GM12878 (cell line): ENCODE results near the gene NONO.

ENCODE experiments used
- CREB1 ChIP-seq: IDR thresholded peaks from 2 replicates; pipeline ENCODE4 v1.6.1; 2012; ENCODE audit warnings: low read depth, mild to moderate bottlenecking, inconsistent platforms
- CREM ChIP-seq: IDR thresholded peaks from 2 replicates; pipeline ENCODE4 v1.6.1; 2014; ENCODE audit warnings: antibody characterized with exemption, low read depth
- EP300 ChIP-seq, 2 experiments: fragments of 150-350 bp in 1 of 2; IDR thresholded peaks; 2 replicates each; pipeline ENCODE4 v1.6.1; 2011 to 2012; ENCODE audit warnings: low read depth in 2 of 2, low read length in 2 of 2, borderline replicate concordance in 1 of 2, improper control_type of control experiment in 1 of 2, inconsistent platforms in 1 of 2; ENCODE audit not compliant: control insufficient read depth in 1 of 2
- EZH2 ChIP-seq: IDR thresholded peaks from 2 replicates; pipeline ENCODE4 v1.6.1; 2012; ENCODE audit warnings: low read depth, mild to moderate bottlenecking, control low read depth, inconsistent platforms, low read length, borderline replicate concordance; ENCODE audit not compliant: control insufficient read depth
- JUND ChIP-seq: IDR thresholded peaks from 2 replicates; pipeline ENCODE4 v1.6.1; 2012; ENCODE audit warnings: low read depth, mild to moderate bottlenecking, low read length, improper control_type of control experiment, moderate library complexity
- SPI1 ChIP-seq: IDR thresholded peaks from 2 replicates; pipeline ENCODE4 v1.6.1; 2011; ENCODE audit warnings: low read depth, mild to moderate bottlenecking, low read length, moderate library complexity, borderline replicate concordance; ENCODE audit not compliant: insufficient read depth
- SUPT20H ChIP-seq: IDR thresholded peaks from 2 replicates; pipeline ENCODE4 v1.6.1; 2011; ENCODE audit warnings: low read depth, mild to moderate bottlenecking, low read length, moderate library complexity, borderline replicate concordance; ENCODE audit not compliant: control insufficient read depth
- ZNF24 ChIP-seq: fragments of 450-650 bp; IDR thresholded peaks from 2 replicates; pipeline ENCODE4 v1.6.1; 2017; ENCODE audit warnings: antibody characterized with exemption, mild to moderate bottlenecking
- TF ChIP-seq, protein P1 (sequence below), 3 experiments: IDR thresholded peaks in 2 of 3; conservative IDR thresholded peaks in 1 of 3; 2 replicates each; pipeline ENCODE4 v1.5.1; 2011; ENCODE audit warnings: low read depth in 3 of 3, low read length in 3 of 3, mild to moderate bottlenecking in 3 of 3, control low read depth in 2 of 3, moderate library complexity in 2 of 3, inconsistent platforms in 1 of 3, mixed read lengths in 1 of 3; ENCODE audit not compliant: control insufficient read depth in 2 of 3, insufficient read depth in 1 of 3; ENCODE audit errors: extremely low read depth in 1 of 3
- TF ChIP-seq, protein P2 (sequence below): IDR thresholded peaks from 2 replicates; pipeline ENCODE4 v1.6.1; 2012; ENCODE audit warnings: low read depth, low read length, improper control_type of control experiment

DNA sequence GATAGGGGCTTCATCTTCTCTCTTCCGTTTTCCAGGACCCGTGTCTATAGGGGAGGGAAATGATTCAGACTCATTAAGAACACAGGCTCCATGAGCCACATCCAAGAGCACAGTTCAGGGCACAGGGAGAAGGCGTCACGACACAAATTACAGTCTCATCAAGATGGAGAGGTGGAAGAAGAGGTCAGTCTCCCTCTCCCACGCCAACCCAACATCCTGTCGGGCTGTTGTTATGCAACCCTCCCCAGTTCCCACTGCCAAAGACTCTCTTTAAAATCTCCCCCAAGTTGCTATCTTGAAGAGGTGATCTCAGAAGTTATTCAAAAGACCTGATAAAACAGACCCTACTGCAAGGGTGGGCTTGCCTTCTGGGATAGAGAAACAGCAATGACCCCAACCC, 42.1 kb upstream of the NONO start:
- TF ChIP-seq, protein P1, sequence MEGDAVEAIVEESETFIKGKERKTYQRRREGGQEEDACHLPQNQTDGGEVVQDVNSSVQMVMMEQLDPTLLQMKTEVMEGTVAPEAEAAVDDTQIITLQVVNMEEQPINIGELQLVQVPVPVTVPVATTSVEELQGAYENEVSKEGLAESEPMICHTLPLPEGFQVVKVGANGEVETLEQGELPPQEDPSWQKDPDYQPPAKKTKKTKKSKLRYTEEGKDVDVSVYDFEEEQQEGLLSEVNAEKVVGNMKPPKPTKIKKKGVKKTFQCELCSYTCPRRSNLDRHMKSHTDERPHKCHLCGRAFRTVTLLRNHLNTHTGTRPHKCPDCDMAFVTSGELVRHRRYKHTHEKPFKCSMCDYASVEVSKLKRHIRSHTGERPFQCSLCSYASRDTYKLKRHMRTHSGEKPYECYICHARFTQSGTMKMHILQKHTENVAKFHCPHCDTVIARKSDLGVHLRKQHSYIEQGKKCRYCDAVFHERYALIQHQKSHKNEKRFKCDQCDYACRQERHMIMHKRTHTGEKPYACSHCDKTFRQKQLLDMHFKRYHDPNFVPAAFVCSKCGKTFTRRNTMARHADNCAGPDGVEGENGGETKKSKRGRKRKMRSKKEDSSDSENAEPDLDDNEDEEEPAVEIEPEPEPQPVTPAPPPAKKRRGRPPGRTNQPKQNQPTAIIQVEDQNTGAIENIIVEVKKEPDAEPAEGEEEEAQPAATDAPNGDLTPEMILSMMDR (IDR thresholded peaks at IDR 0.05 in 2 of 3, conservative IDR thresholded peaks at IDR 0.05 in 1 of 3; ENCODE audit: control insufficient read depth in 2 of 3, extremely low read depth in 1 of 3, insufficient read depth in 1 of 3, low read depth in 3 of 3, low read length in 3 of 3), result no peak
- TF ChIP-seq CREB1 (no peak), JUND (no peak), CREM (no peak), ZNF24 (no peak), SUPT20H (no peak), EZH2 (no peak), EP300 (IDR thresholded peaks at IDR 0.05; ENCODE audit: borderline replicate concordance in 1 of 2, control insufficient read depth in 1 of 2, low read depth in 2 of 2, low read length in 2 of 2) (no peak), SPI1 (no peak)
- TF ChIP-seq, protein P2, sequence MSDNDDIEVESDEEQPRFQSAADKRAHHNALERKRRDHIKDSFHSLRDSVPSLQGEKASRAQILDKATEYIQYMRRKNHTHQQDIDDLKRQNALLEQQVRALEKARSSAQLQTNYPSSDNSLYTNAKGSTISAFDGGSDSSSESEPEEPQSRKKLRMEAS, result no peak
